ENCODE data around the gene CNTROB. TPM values are rescaled to one million over a fixed set of nuclear protein-coding genes. Genes with fewer than 3 reads are reported as not detected.
A peak's percentile ranks its signal among the peaks of the same experiment; 100 is the strongest.

The CNTROB gene
- total RNA-seq, 2 donors from 2014 or later = 14.7 to 15.2 TPM

DNA sequence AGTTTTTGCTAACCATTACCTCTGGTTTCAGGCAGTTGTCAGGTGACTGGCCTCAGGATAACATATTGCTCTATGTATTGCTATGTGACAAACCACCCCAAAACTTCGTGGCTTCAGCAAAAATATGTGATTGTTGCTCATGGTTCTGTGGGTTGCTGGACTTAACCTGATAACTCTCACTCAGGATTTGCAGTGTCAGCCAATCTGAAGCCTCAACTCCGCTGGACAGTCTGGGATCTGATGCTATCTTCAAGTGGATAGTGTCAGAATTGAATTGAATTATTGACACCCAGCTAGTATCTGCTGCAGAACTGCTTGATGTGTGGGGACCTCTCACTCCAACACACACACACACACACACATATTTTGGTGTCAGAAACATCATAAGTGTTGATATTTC lies 35.7 kb downstream of the CNTROB start:
- intact Hi-C loops (cut with DNase I) = no loop called here
- DNase-seq (ENCODE audit: low spot score) = no peak

GRCh38 chr17:7969433-7969832 lies 37.4 kb downstream of the CNTROB start:
- intact Hi-C loops (cut with DNase I) = no loop called here
- DNase-seq (ENCODE audit: low spot score) = no peak

DNA sequence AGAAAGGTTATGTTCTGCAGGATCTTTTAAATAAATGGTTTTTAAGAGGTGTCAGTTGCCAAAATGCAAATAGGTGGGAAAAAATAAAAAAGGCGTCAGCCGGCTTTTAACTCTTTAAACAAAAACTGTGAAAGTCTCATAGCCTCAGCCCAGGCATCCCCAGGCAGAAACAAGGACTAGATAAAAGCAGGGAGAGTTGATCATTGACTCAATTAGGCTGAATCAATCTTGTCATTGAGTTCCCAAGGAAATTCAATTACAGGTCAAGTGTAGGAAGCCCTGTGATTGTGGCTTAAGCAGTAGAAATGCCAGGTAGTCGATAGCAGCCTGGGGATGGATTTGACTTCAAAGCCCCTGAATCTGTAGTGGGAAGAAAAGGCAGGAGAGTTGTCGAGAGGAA lies 39.6 kb downstream of the CNTROB start:
- intact Hi-C loops (cut with DNase I) = no loop called here
- DNase-seq (ENCODE audit: low spot score) = no peak

DNA sequence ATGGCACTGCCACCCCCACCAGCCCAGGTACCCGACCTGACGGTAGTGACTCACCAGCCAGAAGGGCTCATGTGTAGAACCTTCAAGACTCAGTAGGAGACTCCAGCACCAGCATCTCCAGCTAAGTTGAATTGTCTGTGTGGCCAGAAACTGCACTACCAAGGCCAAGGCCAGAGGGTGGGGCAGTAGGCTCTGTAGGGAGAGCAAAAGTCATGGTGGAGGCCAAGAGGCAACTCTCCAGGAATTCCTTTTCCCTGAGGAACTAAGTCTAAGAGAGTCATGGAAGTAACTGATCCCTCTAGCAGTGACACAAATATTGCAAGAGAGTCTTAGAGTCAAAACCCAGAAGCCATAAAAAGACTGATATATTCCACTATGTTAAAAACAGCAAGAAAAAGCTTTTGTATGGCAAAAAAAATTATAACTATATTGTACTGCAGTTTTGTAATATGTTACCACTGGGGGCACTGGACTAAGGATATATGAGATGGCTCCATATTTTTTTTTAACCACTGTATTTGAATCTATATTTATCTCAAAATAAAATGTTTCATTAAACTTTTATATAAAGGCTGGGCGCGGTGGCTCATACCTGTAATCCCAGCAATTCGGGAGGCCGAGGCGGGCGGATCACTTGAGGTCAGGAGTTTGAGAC lies 40.3 kb downstream of the CNTROB start:
- intact Hi-C loops (cut with DNase I) = no loop called here
- DNase-seq (ENCODE audit: low spot score) = no peak

DNA sequence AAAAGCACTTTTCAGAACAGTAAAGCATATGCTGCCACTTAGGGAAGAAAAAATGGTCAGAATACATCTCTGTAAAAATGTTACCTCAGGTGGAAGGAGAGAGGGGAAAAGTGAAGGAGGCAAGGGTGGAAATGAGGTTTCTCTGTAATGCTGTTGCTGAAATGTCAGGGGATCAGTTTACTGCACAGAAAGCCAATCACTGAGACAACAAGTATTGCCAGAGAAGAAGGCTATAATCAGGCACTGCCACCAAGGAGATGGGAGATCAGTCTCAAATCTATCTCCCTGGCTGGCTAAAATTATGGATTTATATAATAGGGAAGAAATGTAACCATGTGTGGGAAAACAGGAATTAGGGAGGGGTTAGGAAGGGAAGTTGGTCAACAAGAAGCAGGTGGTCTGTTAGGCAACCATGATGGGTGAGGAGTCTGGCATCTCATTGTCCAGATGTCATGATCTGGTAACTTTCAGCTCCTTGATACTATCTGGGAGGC lies 42.7 kb downstream of the CNTROB start:
- DNase-seq (ENCODE audit: low spot score) = no peak
- intact Hi-C loops (cut with DNase I) = no loop called here

DNA sequence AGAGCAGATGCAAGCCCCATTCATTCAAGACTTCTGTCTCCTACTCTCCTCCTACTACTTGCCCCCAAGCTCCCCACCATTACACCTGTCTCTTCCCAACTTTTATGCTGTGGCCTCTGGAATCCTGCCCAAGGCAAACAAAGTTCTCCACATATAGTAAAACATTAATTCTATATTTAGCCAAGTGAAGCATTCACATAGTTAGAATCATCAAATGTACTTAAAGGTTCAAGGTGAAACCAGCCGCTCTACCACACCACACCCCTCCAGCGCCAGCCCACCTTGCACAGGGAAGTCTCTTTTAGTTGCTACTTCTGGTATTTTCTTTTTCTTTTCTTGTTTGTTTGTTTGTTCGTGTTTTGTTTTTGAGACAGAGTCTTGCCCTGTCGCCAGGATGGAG lies 45.0 kb downstream of the CNTROB start:
- intact Hi-C loops (cut with DNase I) = no loop called here
- no peak for DNase-seq (ENCODE audit: low spot score)

DNA sequence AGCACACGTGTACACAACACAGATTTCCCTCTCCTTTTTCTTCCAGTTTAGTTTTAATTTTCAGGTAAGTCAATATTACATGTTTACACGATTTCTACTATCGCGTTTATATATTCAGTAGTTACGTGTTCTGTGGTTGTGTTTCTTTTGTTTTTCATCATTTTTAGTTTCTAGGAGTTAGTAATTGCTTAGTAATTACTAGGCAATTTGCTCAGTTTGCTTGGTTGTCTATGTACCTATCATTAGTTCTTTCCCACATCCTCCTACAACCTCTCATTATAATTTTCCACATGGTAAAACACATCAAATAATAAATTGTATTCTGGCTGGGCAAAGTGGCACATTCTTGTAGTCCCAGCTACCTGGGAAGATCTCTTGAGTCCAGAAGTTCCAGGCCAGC lies 45.8 kb downstream of the CNTROB start:
- no peak for DNase-seq (ENCODE audit: low spot score)
- intact Hi-C loops (cut with DNase I) = no loop called here

DNA sequence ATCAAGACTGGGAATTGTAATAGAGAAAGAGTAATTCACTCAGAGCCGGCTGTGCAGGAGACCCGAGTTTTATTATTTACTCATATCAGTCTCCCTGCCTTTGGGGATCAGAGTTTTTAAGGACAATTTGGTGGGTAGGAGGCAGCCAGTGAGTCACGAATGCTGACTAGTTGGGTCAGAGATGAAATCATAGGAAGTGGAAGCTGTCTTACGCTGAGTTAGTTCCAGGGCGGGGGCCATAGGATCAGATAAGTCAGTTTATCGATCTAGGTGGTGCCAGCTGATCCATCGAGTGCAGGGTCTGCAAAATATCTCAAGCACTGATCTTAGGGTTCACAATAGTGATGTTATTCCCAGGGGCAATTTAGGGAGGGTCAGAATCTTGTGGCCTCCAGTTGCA lies 50.2 kb downstream of the CNTROB start:
- DNase-seq (ENCODE audit: low spot score) = no peak
- intact Hi-C loops (cut with DNase I) = loop anchor here in 1 of 2 donors (1.0 to 10.0 kb wide), 2 partner anchors 61 to 157 kb away; no protein-coding TSS in a partner anchor

DNA sequence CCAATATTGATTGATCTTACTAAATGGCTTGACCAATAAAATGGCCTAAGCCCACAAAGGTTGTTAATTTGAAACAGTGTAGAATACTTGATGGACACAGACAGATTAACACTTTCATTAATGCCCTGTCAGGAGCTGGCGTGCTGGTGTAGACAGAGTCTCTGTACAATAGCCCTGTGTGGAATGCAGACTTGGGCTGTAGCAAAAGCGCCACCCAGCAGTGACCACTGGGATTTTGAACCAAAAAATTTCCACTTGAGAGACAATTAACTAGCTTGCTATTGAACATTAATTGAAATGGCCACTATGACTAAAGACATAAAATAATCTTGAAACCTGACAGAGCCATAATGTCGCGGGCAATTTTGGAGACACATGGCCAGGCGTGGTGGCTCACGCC lies 50.7 kb downstream of the CNTROB start:
- intact Hi-C loops (cut with DNase I) = loop anchor here in 1 of 2 donors (1.0 to 10.0 kb wide), 2 partner anchors 61 to 158 kb away; no protein-coding TSS in a partner anchor
- DNase-seq (ENCODE audit: low spot score) = no peak

DNA sequence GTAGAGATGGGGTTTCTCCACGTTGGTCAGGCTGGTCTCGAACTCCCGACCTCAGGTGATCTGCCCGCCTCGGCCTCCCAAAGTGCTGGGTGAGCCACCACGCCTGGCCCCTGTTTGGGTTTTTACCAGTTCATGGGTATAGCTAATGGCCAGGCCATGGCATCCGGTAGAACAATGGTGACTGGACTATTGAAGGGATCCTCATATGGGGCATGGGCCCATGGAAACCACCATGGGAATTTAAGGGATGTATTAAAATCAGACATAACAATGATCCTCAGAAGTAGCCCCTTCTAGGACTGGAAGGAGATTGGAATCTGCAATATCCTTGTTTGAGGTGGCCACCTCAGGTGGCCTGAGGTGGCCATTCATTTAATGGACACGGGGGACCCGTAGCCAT lies 52.9 kb downstream of the CNTROB start:
- intact Hi-C loops (cut with DNase I) = loop anchor here (5.0 to 10.0 kb wide), 2 partner anchors 123 to 160 kb away; no protein-coding TSS in a partner anchor

DNA sequence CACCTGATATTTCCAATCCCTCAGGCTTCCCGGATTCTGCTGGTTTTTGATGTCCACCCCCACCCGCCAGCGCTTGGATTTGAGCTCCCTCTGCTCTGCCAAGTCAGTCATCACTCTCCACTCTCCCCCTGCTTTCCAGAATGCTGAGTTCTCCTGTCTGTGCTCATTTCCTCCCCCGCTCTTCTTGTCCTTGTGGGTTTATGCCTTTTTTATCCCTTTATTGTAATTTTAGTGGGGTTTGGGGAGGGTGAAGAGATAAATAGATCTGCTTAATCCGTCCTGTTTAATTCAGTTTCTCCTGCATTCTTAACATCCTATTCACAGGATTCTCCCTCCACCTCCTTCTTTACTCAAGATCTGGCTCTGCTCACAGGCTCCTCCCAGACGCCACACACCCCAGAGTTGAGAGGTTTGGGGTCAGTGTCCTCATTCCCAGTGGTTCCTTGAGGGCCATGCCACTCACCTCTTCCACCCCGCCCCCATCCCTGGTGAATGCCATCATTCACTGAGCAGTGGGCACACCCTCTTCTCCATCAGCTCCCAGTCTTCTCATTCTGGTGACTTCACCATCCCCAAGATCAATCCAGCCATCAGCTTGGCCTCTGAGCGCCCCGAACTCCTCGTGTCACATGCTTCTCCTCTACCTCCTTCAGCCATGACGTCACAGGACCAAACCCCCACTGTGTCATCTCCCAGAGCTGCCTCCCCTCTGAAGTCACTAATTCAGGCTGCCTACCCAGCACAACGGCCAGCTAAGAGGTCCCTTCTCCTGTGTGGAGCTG lies 55.3 kb downstream of the CNTROB start:
- intact Hi-C loops (cut with DNase I) = loop anchor here (5.0 to 10.0 kb wide), 2 partner anchors 125 to 163 kb away; no protein-coding TSS in a partner anchor
- no peak for DNase-seq (ENCODE audit: low spot score)

More for the DNA sequence above, 52.9 kb downstream of the CNTROB start:
- no peak for DNase-seq (ENCODE audit: low spot score)

- intact Hi-C loops (cut with DNase I) = loop anchor here (5.0 to 10.0 kb wide), 2 partner anchors 126 to 164 kb away; no protein-coding TSS in a partner anchor
- DNase-seq (ENCODE audit: low spot score) = no peak
These were observed 56.8 kb downstream of the CNTROB start for GRCh38 chr17:7988750-7989178.

GRCh38 chr17:7989781-7990655 lies 58.0 kb downstream of the CNTROB start:
- peak; percentile 95 for DNase-seq (ENCODE audit: low spot score)
- intact Hi-C loops (cut with DNase I) = loop anchor here (5.0 to 10.0 kb wide), 4 partner anchors 78 to 255 kb away; no protein-coding TSS in a partner anchor

- no peak for DNase-seq (ENCODE audit: low spot score)
- intact Hi-C loops (cut with DNase I) = loop anchor here (5.0 to 10.0 kb wide), 2 partner anchors 80 to 258 kb away; no protein-coding TSS in a partner anchor
These were observed 60.5 kb downstream of the CNTROB start for GRCh38 chr17:7992516-7992915.

GRCh38 chr17:7992924-7993323 lies 60.9 kb downstream of the CNTROB start:
- DNase-seq (ENCODE audit: low spot score) = no peak
- intact Hi-C loops (cut with DNase I) = loop anchor here (5.0 to 10.0 kb wide), 2 partner anchors 81 to 258 kb away; no protein-coding TSS in a partner anchor

DNA sequence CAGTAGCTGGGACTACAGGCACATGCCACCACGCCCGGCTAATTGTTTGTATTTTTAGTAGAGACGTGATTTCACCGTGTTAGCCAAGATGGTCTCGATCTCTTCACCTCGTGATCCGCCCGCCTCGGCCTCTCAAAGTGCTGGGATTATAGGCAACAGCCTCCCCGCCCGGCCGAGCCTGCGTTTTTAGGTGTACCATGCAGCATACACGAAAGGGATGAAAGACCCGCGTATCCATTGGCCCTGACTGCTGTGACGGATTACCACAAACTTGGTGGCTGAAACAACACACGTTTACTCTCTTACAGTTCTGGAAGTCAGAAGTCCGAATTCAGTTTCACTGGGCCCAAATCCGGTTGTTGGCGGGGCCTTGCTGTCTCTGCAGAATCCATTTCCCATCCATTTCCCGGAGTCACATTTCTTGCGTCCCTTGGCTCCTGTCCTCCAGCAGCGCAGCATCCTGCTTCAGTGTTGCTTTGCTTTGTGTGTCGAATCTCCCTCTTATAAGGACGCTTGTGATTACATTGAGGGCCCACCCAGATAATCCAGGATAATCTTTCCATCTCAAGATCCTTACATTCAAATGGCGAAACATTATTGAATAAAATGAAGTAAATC lies 62.1 kb downstream of the CNTROB start:
- intact Hi-C loops (cut with DNase I) = loop anchor here (5.0 to 10.0 kb wide), 2 partner anchors 82 to 259 kb away; no protein-coding TSS in a partner anchor

DNA sequence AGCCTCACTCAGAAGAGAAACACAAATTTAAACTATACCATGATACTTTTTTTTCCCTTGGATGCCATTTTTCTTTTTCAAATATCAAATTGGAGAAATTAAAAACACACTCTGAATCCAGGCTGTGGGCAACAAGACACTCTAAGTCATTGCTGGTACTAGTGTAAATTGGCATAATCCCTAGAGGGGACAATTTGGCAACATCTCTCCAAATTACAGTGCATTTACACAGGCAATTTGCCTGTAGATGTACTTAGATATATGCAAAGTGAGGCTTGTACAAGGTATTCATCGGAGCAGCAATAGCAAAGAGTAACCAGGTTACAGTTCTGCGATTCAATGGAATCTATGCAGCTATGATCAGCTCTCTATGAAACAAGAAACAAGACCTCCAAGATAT lies 63.7 kb downstream of the CNTROB start:
- DNase-seq (ENCODE audit: low spot score) = no peak
- intact Hi-C loops (cut with DNase I) = loop anchor here in 1 of 2 donors (10.0 kb wide), 1 partner anchor 261 kb away; no protein-coding TSS in a partner anchor

More for the DNA sequence above, 62.1 kb downstream of the CNTROB start:
- DNase-seq (ENCODE audit: low spot score) = no peak

DNA sequence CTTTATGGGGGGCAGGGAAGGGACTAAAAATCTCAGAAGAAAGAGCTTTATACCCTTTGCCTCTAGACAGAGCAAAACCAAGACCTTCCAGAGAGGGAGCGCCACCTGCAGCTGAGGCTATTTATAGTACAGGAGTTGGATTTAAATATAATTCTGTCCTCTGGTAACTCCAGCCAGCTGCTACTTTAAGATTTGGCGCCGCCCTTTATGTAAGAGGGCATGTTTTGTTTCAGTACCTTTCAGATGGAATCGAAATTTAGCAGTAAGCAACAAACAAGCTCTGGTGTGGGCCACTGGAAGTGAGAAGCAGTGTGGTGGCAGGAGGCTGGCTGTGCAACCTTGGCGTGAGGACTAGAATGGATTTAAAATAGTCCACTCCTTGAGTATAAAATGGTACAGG lies 65.2 kb downstream of the CNTROB start:
- DNase-seq (ENCODE audit: low spot score) = no peak
- intact Hi-C loops (cut with DNase I) = loop anchor here in 1 of 2 donors (10.0 kb wide), 1 partner anchor 262 kb away; no protein-coding TSS in a partner anchor
